AG04449 (cell line): ENCODE results near the gene SIRT3.

ENCODE experiments used
- CTCF ChIA-PET: fragments of 350-600 bp; formaldehyde crosslinking; extraction: SDS; loops from one replicate; lab custom pipeline; 2021; ENCODE audit warnings: antibody characterized with exemption; lab: Yijun Ruan, JAX
- POLR2A ChIA-PET: fragments of 400-600, 350-600 bp; formaldehyde crosslinking; extraction: SDS; loops from one replicate; lab custom pipeline; 2020; ENCODE audit warnings: antibody characterized with exemption, inconsistent platforms; lab: Yijun Ruan, JAX
- DNase-seq: peaks from one replicate; pipeline ENCODE4 v3.0.0-alpha.2; 2010; ENCODE audit warnings: low read depth, low spot score
- H3K4me3 ChIP-seq: 2 replicates; pipeline ENCODE4 v1.5.1; 2011; ENCODE audit warnings: low read depth, mild to moderate bottlenecking, control low read depth, low read length
- CTCF ChIP-seq: IDR thresholded peaks from one replicate; pipeline ENCODE4 v1.5.1; 2011; ENCODE audit warnings: mild to moderate bottlenecking, moderate library complexity, low read length, control low read depth, inconsistent platforms; ENCODE audit not compliant: insufficient read depth; ENCODE audit errors: missing control alignments

The SIRT3 gene

GRCh38 chr11:203945-204586, 32.1 kb downstream of the SIRT3 start:
- POLR2A ChIA-PET = interaction anchor here (1.5 kb wide), 1 partner anchor 12 kb away, joined by 5 read pairs; no protein-coding TSS in a partner anchor
- no peak for TF ChIP-seq CTCF
- CTCF ChIA-PET = interaction anchor here (1.0 to 1.5 kb wide), 3 partner anchors 11 to 244 kb away, joined by 3 to 7 read pairs (median 3); no protein-coding TSS in a partner anchor
- DNase-seq = no peak
- H3K4me3 ChIP-seq = no peak overlapping the region

- DNase-seq = no peak
- no peak for TF ChIP-seq CTCF
- ChIA-PET POLR2A (no interaction called here), CTCF (interaction anchor here (0.9 to 1.5 kb wide), 4 partner anchors 12 to 245 kb away, joined by 3 to 7 read pairs (median 4); no protein-coding TSS in a partner anchor)
- H3K4me3 ChIP-seq = no peak overlapping the region
These were observed 32.8 kb downstream of the SIRT3 start for GRCh38 chr11:203056-203944.

GRCh38 chr11:202490-202889, 33.7 kb downstream of the SIRT3 start:
- ChIA-PET CTCF (interaction anchor here (0.9 to 1.5 kb wide), 2 partner anchors 103 to 246 kb away, joined by 4 to 7 read pairs; no protein-coding TSS in a partner anchor), POLR2A (no interaction called here)
- no peak for DNase-seq
- H3K4me3 ChIP-seq = no peak overlapping the region
- no peak for TF ChIP-seq CTCF

GRCh38 chr11:201966-202365, 34.2 kb downstream of the SIRT3 start:
- DNase-seq = no peak
- TF ChIP-seq CTCF = no peak
- ChIA-PET CTCF (no interaction called here), POLR2A (no interaction called here)
- H3K4me3 ChIP-seq = no peak overlapping the region

GRCh38 chr11:200224-201003, 35.7 kb downstream of the SIRT3 start:
- CTCF ChIA-PET = interaction anchor here (0.8 to 1.7 kb wide), 5 partner anchors 9 to 248 kb away, joined by 3 to 5 read pairs (median 3); no protein-coding TSS in a partner anchor
- DNase-seq = no peak
- H3K4me3 ChIP-seq = no peak overlapping the region
- no peak for TF ChIP-seq CTCF
- POLR2A ChIA-PET = no interaction called here
